ENCODE results near the gene EYS. TPM values are rescaled to one million over a fixed set of nuclear protein-coding genes. Genes with fewer than 3 reads are reported as not detected.
"Not testable (repeated sequence)": the region's sequence is repeated elsewhere in the genome, so short reads cannot be mapped to it uniquely, and the experiment has no call there.

The EYS gene
- total and polyA plus RNA-seq, 2 donors = 4.4 TPM; not detected in 1

GRCh38 chr6:63773200-63773599 is 1933.8 kb downstream of the EYS start:
- H3K27ac ChIP-seq (ENCODE audit: low read depth) = no peak overlapping the region
- H3K4me1 ChIP-seq (ENCODE audit: insufficient read depth) = no peaks in the 10 kb centered on the region
- no peak overlapping the region for H3K4me3 ChIP-seq (ENCODE audit: low read depth, low read length)
- no peaks in the 10 kb centered on the region for H3K36me3 ChIP-seq (ENCODE audit: insufficient read depth)
- DNase-seq (ENCODE audit: extremely low spot score) = no peak
- WGBS = 92% methylated on average over 2 of the region's 2 CpGs

GRCh38 chr6:63765828-63766227 is 1941.2 kb downstream of the EYS start:
- no peak for DNase-seq (ENCODE audit: extremely low spot score)
- Histone ChIP-seq H3K36me3 (ENCODE audit: insufficient read depth) (no peaks in the 10 kb centered on the region), H3K27ac (ENCODE audit: low read depth) (no peak overlapping the region), H3K4me3 (ENCODE audit: low read depth, low read length) (no peak overlapping the region), H3K4me1 (ENCODE audit: insufficient read depth) (no peaks in the 10 kb centered on the region)
- WGBS = 68% methylated on average over 2 of the region's 2 CpGs

- H3K4me3 ChIP-seq (ENCODE audit: low read depth, low read length) = no peak overlapping the region
- WGBS = 24% methylated on average over 4 of the region's 4 CpGs
- H3K36me3 ChIP-seq (ENCODE audit: insufficient read depth) = no peaks in the 10 kb centered on the region
- H3K27ac ChIP-seq (ENCODE audit: low read depth) = no peak overlapping the region
- no peaks in the 10 kb centered on the region for H3K4me1 ChIP-seq (ENCODE audit: insufficient read depth)
- DNase-seq (ENCODE audit: extremely low spot score) = no peak
These were observed 1942.6 kb downstream of the EYS start for GRCh38 chr6:63764318-63764916.

DNA sequence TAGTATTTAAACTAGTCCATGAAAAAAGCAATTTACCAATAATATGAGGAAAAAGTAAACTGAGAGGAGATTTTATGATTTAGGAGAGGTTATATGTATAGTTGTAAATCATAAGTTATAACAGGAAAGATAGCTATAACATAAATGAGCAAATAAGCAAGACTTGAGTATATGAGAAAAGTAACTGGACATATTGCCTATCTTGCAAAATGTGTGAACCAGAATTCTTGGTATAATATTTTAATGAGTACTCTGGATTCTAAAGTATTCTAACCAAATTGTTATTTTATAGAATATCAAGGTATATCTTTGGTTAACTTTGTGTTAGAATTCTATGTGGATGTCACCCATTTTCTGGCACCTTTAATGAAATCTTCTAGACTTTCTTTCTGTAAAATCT is 1946.8 kb downstream of the EYS start:
- no peaks in the 10 kb centered on the region for H3K36me3 ChIP-seq (ENCODE audit: insufficient read depth)
- no peak overlapping the region for H3K4me3 ChIP-seq (ENCODE audit: low read depth, low read length)
- DNase-seq (ENCODE audit: extremely low spot score) = no peak
- H3K4me1 ChIP-seq (ENCODE audit: insufficient read depth) = no peaks in the 10 kb centered on the region
- H3K27ac ChIP-seq (ENCODE audit: low read depth) = no peak overlapping the region

DNA sequence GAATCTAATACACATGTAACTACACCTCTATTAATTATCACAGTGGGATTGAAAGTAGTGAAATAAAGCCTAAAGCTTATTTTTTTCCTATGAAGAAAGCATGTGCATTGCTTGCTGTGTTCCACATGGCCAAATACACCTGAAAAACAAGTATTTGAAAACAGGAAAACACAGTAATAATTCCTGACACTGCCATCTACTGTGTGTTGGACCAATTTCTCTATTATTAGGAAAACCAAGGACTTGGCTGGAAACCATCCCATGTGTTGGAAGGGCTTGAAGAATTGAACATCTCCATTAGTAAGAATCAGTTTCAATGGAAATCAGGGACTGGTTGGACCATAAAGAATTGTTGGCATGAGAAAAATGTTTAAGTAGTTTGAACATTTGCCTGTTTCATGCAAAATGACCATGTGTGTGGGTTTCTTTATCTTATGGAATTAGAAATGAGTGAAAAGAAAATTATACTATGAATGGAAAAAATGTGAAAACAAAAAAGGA is 1947.4 kb downstream of the EYS start:
- Histone ChIP-seq H3K27ac (ENCODE audit: low read depth) (no peak overlapping the region), H3K4me1 (ENCODE audit: insufficient read depth) (no peaks in the 10 kb centered on the region), H3K36me3 (ENCODE audit: insufficient read depth) (no peaks in the 10 kb centered on the region), H3K4me3 (ENCODE audit: low read depth, low read length) (no peak overlapping the region)
- DNase-seq (ENCODE audit: extremely low spot score) = no peak

DNA sequence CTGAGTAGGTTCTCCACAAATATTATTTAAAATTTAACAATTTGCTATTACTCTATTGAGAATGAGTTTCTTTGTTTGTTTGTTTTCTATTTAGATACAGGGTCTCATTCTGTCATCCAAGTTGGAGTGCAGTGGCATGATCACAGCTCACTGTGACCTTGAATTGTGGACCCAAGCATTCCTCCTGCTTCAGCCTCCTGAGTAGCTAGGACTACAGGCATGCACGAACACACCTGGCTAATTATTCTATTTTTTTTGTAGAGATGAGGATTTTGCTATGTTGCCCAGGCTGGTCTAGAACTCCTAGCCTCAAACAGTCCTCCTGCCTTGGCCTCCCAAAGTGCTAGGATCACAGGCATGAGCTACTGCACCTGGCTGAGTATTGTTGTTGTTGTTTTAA is 1949.2 kb downstream of the EYS start:
- H3K4me1 ChIP-seq (ENCODE audit: insufficient read depth) = no peaks in the 10 kb centered on the region
- no peak for DNase-seq (ENCODE audit: extremely low spot score)
- 81% methylated on average over 1 of the region's 1 CpG for WGBS
- H3K27ac ChIP-seq (ENCODE audit: low read depth) = no peak overlapping the region
- no peak overlapping the region for H3K4me3 ChIP-seq (ENCODE audit: low read depth, low read length)
- no peaks in the 10 kb centered on the region for H3K36me3 ChIP-seq (ENCODE audit: insufficient read depth)

GRCh38 chr6:63757275-63757674 is 1949.8 kb downstream of the EYS start:
- DNase-seq (ENCODE audit: extremely low spot score); H3K36me3 ChIP-seq (ENCODE audit: insufficient read depth); H3K4me3 ChIP-seq (ENCODE audit: low read depth, low read length); H3K4me1 ChIP-seq (ENCODE audit: insufficient read depth); H3K27ac ChIP-seq (ENCODE audit: low read depth): not testable (repeated sequence)

DNA sequence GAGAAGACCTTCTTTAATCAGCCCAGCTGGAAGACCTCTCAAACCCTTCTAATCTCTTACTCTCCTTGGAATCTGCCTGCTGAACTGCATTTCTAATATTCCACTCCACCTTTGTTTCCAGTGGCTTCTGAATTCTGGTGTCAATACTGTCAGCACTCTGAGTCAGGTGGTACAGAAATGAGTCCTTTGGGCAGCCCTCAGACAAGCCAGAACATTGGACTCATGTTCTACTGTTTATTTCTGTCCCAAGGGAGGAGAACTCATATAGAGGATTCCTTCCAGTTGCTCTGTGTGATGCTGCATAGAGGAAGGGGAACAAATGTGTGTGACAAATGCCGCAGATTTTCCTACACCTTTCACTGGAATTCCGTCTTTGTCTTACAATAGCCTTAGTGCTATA is 1956.6 kb downstream of the EYS start:
- no peaks in the 10 kb centered on the region for H3K4me1 ChIP-seq (ENCODE audit: insufficient read depth)
- H3K27ac ChIP-seq (ENCODE audit: low read depth) = no peak overlapping the region
- no peak for DNase-seq (ENCODE audit: extremely low spot score)
- H3K4me3 ChIP-seq (ENCODE audit: low read depth, low read length) = no peak overlapping the region
- WGBS = 96% methylated on average over 2 of the region's 2 CpGs
- no peaks in the 10 kb centered on the region for H3K36me3 ChIP-seq (ENCODE audit: insufficient read depth)

DNA sequence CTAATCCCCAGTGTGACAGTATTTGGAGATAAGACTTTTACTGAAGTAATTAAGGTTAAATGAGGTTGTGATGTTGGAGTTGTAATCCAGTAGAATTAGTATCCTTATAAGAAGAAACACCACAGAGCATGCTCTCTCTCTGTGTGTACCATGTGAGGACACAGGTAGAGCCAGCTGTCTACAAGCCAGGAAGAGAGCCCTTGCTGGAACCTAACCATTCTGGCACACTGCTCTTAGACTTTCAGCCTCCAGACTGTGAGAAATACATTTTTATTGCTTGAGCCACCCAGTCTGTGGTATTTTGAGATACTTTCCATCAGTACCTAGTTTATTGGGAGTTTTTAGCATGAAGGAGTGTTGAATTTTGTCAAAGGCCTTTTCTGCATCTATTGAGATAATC is 1961.2 kb downstream of the EYS start:
- no peak overlapping the region for H3K4me3 ChIP-seq (ENCODE audit: low read depth, low read length)
- H3K4me1 ChIP-seq (ENCODE audit: insufficient read depth) = no peaks in the 10 kb centered on the region
- no peak overlapping the region for H3K27ac ChIP-seq (ENCODE audit: low read depth)
- H3K36me3 ChIP-seq (ENCODE audit: insufficient read depth) = no peaks in the 10 kb centered on the region
- DNase-seq (ENCODE audit: extremely low spot score) = no peak

GRCh38 chr6:63744810-63745209 is 1962.2 kb downstream of the EYS start:
- WGBS = 71% methylated on average over 4 of the region's 4 CpGs
- H3K4me3 ChIP-seq (ENCODE audit: low read depth, low read length) = no peak overlapping the region
- DNase-seq (ENCODE audit: extremely low spot score) = no peak

DNA sequence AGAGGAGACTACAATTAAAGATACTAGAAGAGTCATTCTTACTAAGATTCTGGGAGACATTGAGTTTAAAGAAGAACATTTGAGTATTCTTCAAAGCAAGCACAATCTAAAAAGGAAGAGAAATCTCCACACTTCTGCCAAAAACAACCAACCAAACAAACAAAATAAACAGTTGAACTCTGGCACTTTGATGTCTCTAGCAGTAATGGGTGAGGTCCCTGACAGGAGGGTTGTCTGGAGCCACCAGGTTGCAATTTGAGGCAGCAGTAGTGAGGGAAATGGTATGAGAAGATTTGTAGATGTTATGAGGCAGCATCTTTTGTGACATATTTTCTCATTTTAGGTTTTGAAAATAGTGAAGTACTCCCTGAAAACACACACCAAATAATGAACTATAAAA is 1963.3 kb downstream of the EYS start:
- Histone ChIP-seq H3K4me3 (ENCODE audit: low read depth, low read length) (no peak overlapping the region), H3K36me3 (ENCODE audit: insufficient read depth) (no peaks in the 10 kb centered on the region), H3K27ac (ENCODE audit: low read depth) (no peak overlapping the region), H3K4me1 (ENCODE audit: insufficient read depth) (no peaks in the 10 kb centered on the region)
- no peak for DNase-seq (ENCODE audit: extremely low spot score)

More at GRCh38 chr6:63744810-63745209, 1962.2 kb downstream of the EYS start:
- Histone ChIP-seq H3K36me3 (ENCODE audit: insufficient read depth) (no peaks in the 10 kb centered on the region), H3K4me1 (ENCODE audit: insufficient read depth) (no peaks in the 10 kb centered on the region), H3K27ac (ENCODE audit: low read depth) (no peak overlapping the region)

- Histone ChIP-seq H3K4me1 (ENCODE audit: insufficient read depth) (no peaks in the 10 kb centered on the region), H3K36me3 (ENCODE audit: insufficient read depth) (no peaks in the 10 kb centered on the region), H3K4me3 (ENCODE audit: low read depth, low read length) (no peak overlapping the region), H3K27ac (ENCODE audit: low read depth) (no peak overlapping the region)
- no peak for DNase-seq (ENCODE audit: extremely low spot score)
These were observed 1965.0 kb downstream of the EYS start for GRCh38 chr6:63742060-63742459.

- H3K4me1 ChIP-seq (ENCODE audit: insufficient read depth) = no peaks in the 10 kb centered on the region
- WGBS = 33% methylated on average over 2 of the region's 2 CpGs
- no peaks in the 10 kb centered on the region for H3K36me3 ChIP-seq (ENCODE audit: insufficient read depth)
- no peak overlapping the region for H3K27ac ChIP-seq (ENCODE audit: low read depth)
- no peak overlapping the region for H3K4me3 ChIP-seq (ENCODE audit: low read depth, low read length)
- DNase-seq (ENCODE audit: extremely low spot score) = no peak
These were observed 1966.3 kb downstream of the EYS start for GRCh38 chr6:63740709-63741108.

GRCh38 chr6:63739094-63739687 is 1967.8 kb downstream of the EYS start:
- Histone ChIP-seq H3K4me1 (ENCODE audit: insufficient read depth) (no peaks in the 10 kb centered on the region), H3K27ac (ENCODE audit: low read depth) (no peak overlapping the region), H3K36me3 (ENCODE audit: insufficient read depth) (no peaks in the 10 kb centered on the region), H3K4me3 (ENCODE audit: low read depth, low read length) (no peak overlapping the region)
- 17% methylated on average over 1 of the region's 1 CpG for WGBS
- no peak for DNase-seq (ENCODE audit: extremely low spot score)

DNA sequence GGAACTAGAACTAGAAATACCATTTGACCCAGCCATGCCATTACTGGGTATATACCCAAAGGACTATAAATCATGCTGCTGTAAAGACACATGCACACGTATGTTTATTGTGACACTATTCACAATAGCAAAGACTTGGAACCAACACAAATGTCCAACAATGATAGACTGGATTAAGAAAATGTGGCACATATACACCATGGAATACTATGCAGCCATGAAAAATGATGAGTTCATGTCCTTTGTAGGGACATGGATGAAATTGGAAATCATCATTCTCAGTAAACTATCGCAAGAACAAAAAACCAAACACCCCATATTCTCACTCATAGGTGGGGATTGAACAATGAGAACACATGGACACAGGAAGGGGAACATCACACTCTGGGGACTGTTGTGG is 1968.8 kb downstream of the EYS start:
- not testable (repeated sequence) for H3K36me3 ChIP-seq (ENCODE audit: insufficient read depth); DNase-seq (ENCODE audit: extremely low spot score)
- 100% methylated on average over 2 of the region's 2 CpGs for WGBS

More for the DNA sequence above, 1968.8 kb downstream of the EYS start:
- H3K27ac ChIP-seq (ENCODE audit: low read depth); H3K4me1 ChIP-seq (ENCODE audit: insufficient read depth); H3K4me3 ChIP-seq (ENCODE audit: low read depth, low read length): not testable (repeated sequence)

All from urinary bladder (tissue), 4 donors.